GM23338 (cell line): ENCODE data around the gene MOGAT1. TPM values are rescaled to one million over a fixed set of nuclear protein-coding genes. Genes with fewer than 3 reads are reported as not detected.

ENCODE experiments used
- ATAC-seq: fragments of 200-7000 bp; cut with Tn5 transposase; 3 replicates; pipeline ENCODE4 v1.9.1; 2020
- DNase-seq: peaks from one replicate; pipeline ENCODE4 v3.0.0-alpha.2; 2015; ENCODE audit warnings: low spot score
- H2AFZ ChIP-seq: fragments of 200-600 bp; sonication (generic); 2 replicates; pipeline ENCODE4 v1.8.0; 2016; ENCODE audit warnings: antibody characterized with exemption, mild to moderate bottlenecking, moderate library complexity
- H3F3A ChIP-seq: fragments of 200-600 bp; sonication (generic); replicated peaks from 2 replicates; pipeline ENCODE4 v1.8.0; 2017; ENCODE audit warnings: antibody characterized with exemption, mixed run types, low read depth
- H3K27ac ChIP-seq: fragments of 200-600 bp; sonication (generic); 2 replicates; pipeline ENCODE4 v1.6.1; 2016; ENCODE audit warnings: low read depth
- H3K27me3 ChIP-seq: fragments of 200-600 bp; sonication (generic); 2 replicates; pipeline ENCODE4 v1.8.0; 2016; ENCODE audit warnings: mild to moderate bottlenecking, mixed run types, moderate library complexity; ENCODE audit not compliant: insufficient read depth
- H3K36me3 ChIP-seq: fragments of 200-600 bp; sonication (generic); 2 replicates; pipeline ENCODE4 v1.8.0; 2016; ENCODE audit warnings: mild to moderate bottlenecking; ENCODE audit not compliant: insufficient read depth
- H3K4me1 ChIP-seq: fragments of 200-600 bp; sonication (generic); 2 replicates; pipeline ENCODE4 v1.8.0; 2016; ENCODE audit warnings: mild to moderate bottlenecking, moderate library complexity; ENCODE audit not compliant: insufficient read depth
- H3K4me2 ChIP-seq: fragments of 200-600 bp; sonication (generic); 2 replicates; pipeline ENCODE4 v1.7.1; 2017; ENCODE audit warnings: mixed run types
- H3K4me3 ChIP-seq: fragments of 200-600 bp; sonication (generic); 2 replicates; pipeline ENCODE4 v1.6.1; 2016; ENCODE audit warnings: mixed run types
- H3K79me2 ChIP-seq: fragments of 200-600 bp; sonication (generic); replicated peaks from 2 replicates; pipeline ENCODE4 v1.8.0; 2017; ENCODE audit warnings: mild to moderate bottlenecking; ENCODE audit not compliant: insufficient read depth
- H3K9me2 ChIP-seq: fragments of 200-600 bp; sonication (generic); 2 replicates; pipeline ENCODE4 v1.8.0; 2017; ENCODE audit not compliant: insufficient read depth
- H4K20me1 ChIP-seq: fragments of 200-600 bp; sonication (generic); replicated peaks from 2 replicates; pipeline ENCODE4 v1.8.0; 2017; ENCODE audit warnings: mild to moderate bottlenecking; ENCODE audit not compliant: insufficient read depth
- H3K27ac Mint-ChIP-seq: 2 replicates; pipeline ENCODE4 v1.8.0; 2020; ENCODE audit warnings: inconsistent platforms, mild to moderate bottlenecking, moderate library complexity, mixed read lengths
- H3K27me3 Mint-ChIP-seq: 3 replicates; pipeline ENCODE4 v1.8.0; 2022; ENCODE audit warnings: low read depth, mild to moderate bottlenecking, moderate library complexity, mixed read lengths, inconsistent platforms; ENCODE audit not compliant: insufficient read depth, poor library complexity
- H3K36me3 Mint-ChIP-seq: 3 replicates; pipeline ENCODE4 v1.8.0; 2021; ENCODE audit warnings: low read depth, mild to moderate bottlenecking, inconsistent platforms, moderate library complexity, mixed read lengths
- H3K4me1 Mint-ChIP-seq: 3 replicates; pipeline ENCODE4 v1.8.0; 2020; ENCODE audit warnings: mild to moderate bottlenecking, inconsistent platforms, mixed read lengths
- H3K4me3 Mint-ChIP-seq: 3 replicates; pipeline ENCODE4 v1.8.0; 2021; ENCODE audit warnings: moderate library complexity, mild to moderate bottlenecking, inconsistent platforms, mixed read lengths
- H3K9me3 Mint-ChIP-seq: 3 replicates; pipeline ENCODE4 v1.8.0; 2020; ENCODE audit warnings: moderate library complexity, mild to moderate bottlenecking, inconsistent platforms, mixed read lengths
- CREB1 ChIP-seq: fragments of 250-450 bp; sonication (Bioruptor Pico); IDR thresholded peaks from 2 replicates; pipeline ENCODE4 v1.5.0; 2020; ENCODE audit warnings: low read depth, mild to moderate bottlenecking, moderate library complexity
- EZH2 ChIP-seq: fragments of 200-600 bp; sonication (generic); IDR thresholded peaks from one replicate; pipeline ENCODE4 v1.8.0; 2017; ENCODE audit warnings: antibody characterized with exemption, mild to moderate bottlenecking, low read depth; ENCODE audit not compliant: unreplicated experiment
- EZH2phosphoT487 ChIP-seq: fragments of 200-600 bp; sonication (generic); IDR thresholded peaks from one replicate; pipeline ENCODE4 v1.8.1; 2018; ENCODE audit warnings: antibody characterized with exemption; ENCODE audit not compliant: unreplicated experiment
- POLR2AphosphoS5 ChIP-seq: IDR thresholded peaks from 2 replicates; pipeline ENCODE4 v1.6.1; 2016; ENCODE audit warnings: antibody characterized with exemption, low read depth
- ZNF114 ChIP-seq: fragments of 250-450 bp; sonication (Bioruptor Pico); IDR thresholded peaks from 2 replicates; pipeline ENCODE4 v1.5.0; 2020; ENCODE audit warnings: mild to moderate bottlenecking, moderate library complexity
- polyA plus RNA-seq: library from polyadenylated mRNA; unstranded; fragments of >200 nt; fragmentation: Nextera tagmentation; extraction: Ambion mirVana; gene quantifications from 2 replicates; pipeline ENCODE4 v1.2.1, GENCODE V29; 2016
- total RNA-seq: library from RNA; depleted of rRNA; stranded (reverse); fragments of >200 nt; shearing (Covaris generic); gene quantifications from 2 replicates; pipeline ENCODE4 v1.2.3, GENCODE V29; 2014
- TF ChIP-seq, protein P1 (sequence below): IDR thresholded peaks from one replicate; pipeline ENCODE4 v1.6.1; 2018; ENCODE audit warnings: antibody characterized with exemption; ENCODE audit not compliant: unreplicated experiment

Gene MOGAT1
- total and polyA plus RNA-seq, 2 experiments from 2014 or later = 0.86 to 0.94 TPM

DNA sequence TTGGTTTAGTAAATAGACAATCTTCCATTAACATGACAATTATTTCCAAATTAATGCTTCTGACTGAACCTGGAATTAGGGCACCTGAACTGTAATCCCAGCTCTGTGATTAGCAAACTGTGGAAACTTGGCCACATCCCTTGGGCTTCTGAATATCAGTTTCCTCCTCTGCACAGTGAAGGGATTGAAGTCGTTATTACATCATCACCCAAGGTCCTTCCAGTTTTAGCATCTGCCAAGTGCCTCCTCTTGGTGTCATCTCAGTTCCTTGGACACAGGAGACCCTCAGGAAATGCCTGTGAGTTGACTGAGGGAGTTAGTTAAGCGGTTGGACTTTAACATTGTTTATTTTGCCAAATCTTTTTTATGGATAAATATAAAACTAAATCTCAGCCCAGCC lies 64.8 kb downstream of the MOGAT1 start (continued):
- TF ChIP-seq, protein P1, sequence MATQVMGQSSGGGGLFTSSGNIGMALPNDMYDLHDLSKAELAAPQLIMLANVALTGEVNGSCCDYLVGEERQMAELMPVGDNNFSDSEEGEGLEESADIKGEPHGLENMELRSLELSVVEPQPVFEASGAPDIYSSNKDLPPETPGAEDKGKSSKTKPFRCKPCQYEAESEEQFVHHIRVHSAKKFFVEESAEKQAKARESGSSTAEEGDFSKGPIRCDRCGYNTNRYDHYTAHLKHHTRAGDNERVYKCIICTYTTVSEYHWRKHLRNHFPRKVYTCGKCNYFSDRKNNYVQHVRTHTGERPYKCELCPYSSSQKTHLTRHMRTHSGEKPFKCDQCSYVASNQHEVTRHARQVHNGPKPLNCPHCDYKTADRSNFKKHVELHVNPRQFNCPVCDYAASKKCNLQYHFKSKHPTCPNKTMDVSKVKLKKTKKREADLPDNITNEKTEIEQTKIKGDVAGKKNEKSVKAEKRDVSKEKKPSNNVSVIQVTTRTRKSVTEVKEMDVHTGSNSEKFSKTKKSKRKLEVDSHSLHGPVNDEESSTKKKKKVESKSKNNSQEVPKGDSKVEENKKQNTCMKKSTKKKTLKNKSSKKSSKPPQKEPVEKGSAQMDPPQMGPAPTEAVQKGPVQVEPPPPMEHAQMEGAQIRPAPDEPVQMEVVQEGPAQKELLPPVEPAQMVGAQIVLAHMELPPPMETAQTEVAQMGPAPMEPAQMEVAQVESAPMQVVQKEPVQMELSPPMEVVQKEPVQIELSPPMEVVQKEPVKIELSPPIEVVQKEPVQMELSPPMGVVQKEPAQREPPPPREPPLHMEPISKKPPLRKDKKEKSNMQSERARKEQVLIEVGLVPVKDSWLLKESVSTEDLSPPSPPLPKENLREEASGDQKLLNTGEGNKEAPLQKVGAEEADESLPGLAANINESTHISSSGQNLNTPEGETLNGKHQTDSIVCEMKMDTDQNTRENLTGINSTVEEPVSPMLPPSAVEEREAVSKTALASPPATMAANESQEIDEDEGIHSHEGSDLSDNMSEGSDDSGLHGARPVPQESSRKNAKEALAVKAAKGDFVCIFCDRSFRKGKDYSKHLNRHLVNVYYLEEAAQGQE = no peak
- no peak for TF ChIP-seq EZH2phosphoT487
- no peak for TF ChIP-seq POLR2AphosphoS5
- TF ChIP-seq CREB1 = no peak
- no peak for TF ChIP-seq EZH2
- no peak for TF ChIP-seq ZNF114 (CRISPR knock-in tag)

DNA sequence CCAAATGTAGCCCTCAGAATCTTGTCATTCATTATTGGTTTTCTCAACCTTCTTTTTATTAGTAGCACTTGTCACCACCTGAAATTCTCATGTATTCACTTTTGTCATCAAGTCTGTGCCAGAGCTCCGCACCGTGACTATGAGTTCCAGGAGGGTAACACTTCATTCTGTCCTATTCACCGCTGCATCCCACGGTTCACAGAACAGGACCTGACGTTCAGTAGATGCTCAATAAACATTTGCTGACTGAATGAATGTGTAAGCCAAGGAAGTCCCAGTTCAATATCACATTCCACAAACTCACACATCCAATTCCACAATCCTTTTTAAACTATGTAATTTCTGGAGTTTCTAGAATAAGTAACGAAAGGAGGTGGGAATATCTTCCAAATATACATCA lies 65.5 kb downstream of the MOGAT1 start:
- no peak overlapping the region for H3K4me3 Mint-ChIP-seq
- H3K4me1 Mint-ChIP-seq = peaks cover 20% of the 10 kb centered on the region
- H3K36me3 Mint-ChIP-seq = peaks cover 4% of the 10 kb centered on the region; the same call in 1 of the 3 replicates
- ATAC-seq = no peak
- H3K9me3 Mint-ChIP-seq = peaks cover 4% of the 10 kb centered on the region; the same call in 1 of the 3 replicates
- no peak overlapping the region for H3K4me3 ChIP-seq
- TF ChIP-seq, protein P1 = no peak
- TF ChIP-seq POLR2AphosphoS5 = no peak
- no peaks in the 10 kb centered on the region for H3F3A ChIP-seq
- peaks cover 6% of the 10 kb centered on the region for H3K27me3 Mint-ChIP-seq
- no peak overlapping the region for H3K27ac Mint-ChIP-seq
- no peaks in the 10 kb centered on the region for H4K20me1 ChIP-seq
- H3K4me2 ChIP-seq = no peak overlapping the region
- H3K27ac ChIP-seq = no peak overlapping the region
- H2AFZ ChIP-seq = no peak overlapping the region
- peaks cover 12% of the 10 kb centered on the region; the same call in 1 of the 2 replicates for H3K9me2 ChIP-seq
- no peak for DNase-seq
- peaks cover 13% of the 10 kb centered on the region for H3K4me1 ChIP-seq
- H3K79me2 ChIP-seq = no peaks in the 10 kb centered on the region
- no peaks in the 10 kb centered on the region for H3K27me3 ChIP-seq
- no peaks in the 10 kb centered on the region for H3K36me3 ChIP-seq
